HCT116 (cell line): ENCODE data around the gene SLC50A1. TPM values are rescaled to one million over a fixed set of nuclear protein-coding genes. Genes with fewer than 3 reads are reported as not detected.

Experiments
- ATAC-seq: fragments of 200-7000 bp; cut with Tn5 transposase; 2 replicates; pipeline ENCODE4 v1.9.1; 2020; ENCODE audit warnings: mild to moderate bottlenecking, moderate library complexity
- BruUV-seq: library from RNA; stranded (reverse); fragments of 400-500 nt; replicated peaks from 2 replicates; lab custom pipeline; 2021; lab: Mats Ljungman, UMichigan
- CTCF ChIA-PET: fragments of 300-600 bp; sonication (Branson Sonifier 250); formaldehyde crosslinking; loops from one replicate; lab custom pipeline; 2021; ENCODE audit warnings: antibody characterized with exemption; lab: Charles Lee
- POLR2A ChIA-PET: fragments of 300-600, 350-600 bp; sonication (Branson Sonifier 250); formaldehyde crosslinking; loops from one replicate; lab custom pipeline; 2021; ENCODE audit warnings: antibody characterized with exemption; lab: Charles Lee
- RAD21 ChIA-PET, 2 experiments: fragments of 300-600 bp; sonication (Branson Sonifier 250); formaldehyde crosslinking; loops; one replicate each; lab custom pipeline; 2023; ENCODE audit warnings: low total read pairs in 2 of 2; ENCODE audit not compliant: uncharacterized antibody in 2 of 2, unreplicated experiment in 2 of 2, low non-redundant PET in 1 of 2; lab: Charles Lee
- DNase-seq: peaks from one replicate; pipeline ENCODE4 v3.0.0-alpha.2; 2010; ENCODE audit warnings: low read depth, low spot score
- H2AFZ ChIP-seq: fragments of 200-600 bp; shearing (Covaris generic), sonication (generic); 2 replicates; pipeline ENCODE4 v1.6.1; 2017; ENCODE audit warnings: low read depth, mixed run types, mixed read lengths, antibody characterized with exemption, low read length; ENCODE audit not compliant: poor library complexity, severe bottlenecking
- H3K27ac ChIP-seq: 2 replicates; pipeline ENCODE4 v1.5.1; 2012; ENCODE audit warnings: low read depth, low read length
- H3K27me3 ChIP-seq: fragments of 200-600 bp; sonication (generic); 2 replicates; pipeline ENCODE4 v1.6.1; 2016; ENCODE audit warnings: mixed run types, low read length, mixed read lengths; ENCODE audit not compliant: insufficient read depth
- H3K36me3 ChIP-seq, 2 experiments: fragments of 200-500 bp in 1 of 2; fragments of 200-600 bp in 1 of 2; sonication (Bioruptor generic) in 1 of 2; sonication (generic) in 1 of 2; 2 replicates each; pipeline versions ENCODE4 v1.5.1 to v1.6.1; 2014 to 2016; ENCODE audit warnings: low read length in 2 of 2, inconsistent platforms in 1 of 2, mixed read lengths in 1 of 2, mixed run types in 1 of 2; ENCODE audit not compliant: insufficient read depth in 2 of 2, control insufficient read depth in 1 of 2
- H3K4me1 ChIP-seq, 2 experiments: fragments of 200-600 bp in 1 of 2; sonication (generic) in 1 of 2; 2 replicates each; pipeline versions ENCODE4 v1.5.1 to v1.6.1; 2012 to 2017; ENCODE audit warnings: low read length in 2 of 2, inconsistent platforms in 1 of 2, mild to moderate bottlenecking in 1 of 2, mixed read lengths in 1 of 2, mixed run types in 1 of 2, moderate library complexity in 1 of 2; ENCODE audit not compliant: insufficient read depth in 2 of 2, control insufficient read depth in 1 of 2
- H3K4me2 ChIP-seq: fragments of 200-600 bp; sonication (generic); 2 replicates; pipeline ENCODE4 v1.6.1; 2017; ENCODE audit warnings: mixed run types, low read length, mixed read lengths
- H3K4me3 ChIP-seq, 2 experiments: fragments of 200-600 bp in 1 of 2; sonication (generic) in 1 of 2; replicated peaks in 1 of 2; 2 replicates each; pipeline ENCODE4 v1.5.1; 2011 to 2016; ENCODE audit warnings: low read length in 2 of 2, control low read depth in 1 of 2, low read depth in 1 of 2, mild to moderate bottlenecking in 1 of 2, mixed read lengths in 1 of 2, mixed run types in 1 of 2
- H3K79me2 ChIP-seq: fragments of 200-600 bp; sonication (generic); 2 replicates; pipeline ENCODE4 v1.6.1; 2017; ENCODE audit warnings: mild to moderate bottlenecking, mixed run types, low read length, moderate library complexity, mixed read lengths; ENCODE audit not compliant: insufficient read depth
- H3K9ac ChIP-seq: fragments of 200-600 bp; sonication (generic); 2 replicates; pipeline ENCODE4 v1.6.1; 2016; ENCODE audit warnings: low read length, mixed read lengths
- H3K9me2 ChIP-seq: fragments of 200-600 bp; sonication (generic), shearing (Covaris generic); 2 replicates; pipeline ENCODE4 v1.6.1; 2017; ENCODE audit warnings: mixed run types, mild to moderate bottlenecking, moderate library complexity; ENCODE audit not compliant: insufficient read depth
- H3K9me3 ChIP-seq, 2 experiments: fragments of 200-500 bp in 1 of 2; fragments of 200-600 bp in 1 of 2; sonication (Bioruptor generic) in 1 of 2; sonication (generic) in 1 of 2; 2 replicates each; pipeline ENCODE4 v1.6.1; 2014 to 2017; ENCODE audit warnings: low read length in 2 of 2, mixed read lengths in 2 of 2, inconsistent platforms in 1 of 2, low read depth in 1 of 2, mild to moderate bottlenecking in 1 of 2, mixed run types in 1 of 2, moderate library complexity in 1 of 2; ENCODE audit not compliant: control insufficient read depth in 1 of 2, insufficient read depth in 1 of 2
- H4K20me1 ChIP-seq: fragments of 200-600 bp; sonication (generic), shearing (Covaris generic); 2 replicates; pipeline ENCODE4 v1.6.1; 2017; ENCODE audit warnings: mixed run types, mild to moderate bottlenecking, moderate library complexity; ENCODE audit not compliant: insufficient read depth
- ATF3 ChIP-seq: IDR thresholded peaks from 2 replicates; pipeline ENCODE4 v1.6.1; 2012
- CEBPB ChIP-seq: IDR thresholded peaks from 2 replicates; pipeline ENCODE4 v1.6.1; 2012; ENCODE audit warnings: low read depth
- EGR1 ChIP-seq: IDR thresholded peaks from 2 replicates; pipeline ENCODE4 v1.6.1; 2012; ENCODE audit warnings: low read depth
- ELF1 ChIP-seq: IDR thresholded peaks from 2 replicates; pipeline ENCODE4 v1.6.1; 2012; ENCODE audit warnings: low read depth, borderline replicate concordance
- EZH2 ChIP-seq: fragments of 200-600 bp; sonication (generic); IDR thresholded peaks from 2 replicates; pipeline ENCODE4 v1.6.1; 2017; ENCODE audit warnings: antibody characterized with exemption, mixed run types
- FOSL1 ChIP-seq: IDR thresholded peaks from 2 replicates; pipeline ENCODE4 v1.6.1; 2012; ENCODE audit warnings: low read depth
- JUND ChIP-seq: IDR thresholded peaks from 2 replicates; pipeline ENCODE4 v1.6.1; 2012
- POLR2AphosphoS5 ChIP-seq: IDR thresholded peaks from 2 replicates; pipeline ENCODE4 v1.6.1; 2011; ENCODE audit warnings: mild to moderate bottlenecking, low read depth, low read length, moderate library complexity
- SIN3A ChIP-seq: IDR thresholded peaks from 2 replicates; pipeline ENCODE4 v1.6.1; 2012; ENCODE audit warnings: low read depth
- TCF7L2 ChIP-seq: IDR thresholded peaks from 2 replicates; pipeline ENCODE4 v1.7.0; 2011; ENCODE audit warnings: borderline replicate concordance, inconsistent platforms; ENCODE audit not compliant: insufficient read depth, insufficient read length; ENCODE audit errors: extremely low read depth
- YY1 ChIP-seq: IDR thresholded peaks from 2 replicates; pipeline ENCODE4 v1.6.1; 2011; ENCODE audit warnings: low read length, low read depth, moderate library complexity, mild to moderate bottlenecking; ENCODE audit not compliant: insufficient replicate concordance; ENCODE audit errors: extremely low read depth
- intact Hi-C: fragments of 100-400 bp; cut with micrococcal nuclease; formaldehyde crosslinking; loops from 2 replicates; pipeline ENCODE4 v1.10.0; 2022
- total RNA-seq: library from RNA; stranded (reverse); gene quantifications from one replicate; pipeline ENCODE4 v1.2.1, GENCODE V29; 2021; ENCODE audit not compliant: unreplicated experiment
- TF ChIP-seq, protein P1 (sequence below): IDR thresholded peaks from 2 replicates; pipeline ENCODE4 v1.6.1; 2011; ENCODE audit warnings: mild to moderate bottlenecking, low read length, moderate library complexity; ENCODE audit not compliant: insufficient replicate concordance; ENCODE audit errors: extremely low read depth
- TF ChIP-seq, protein P2 (sequence below): IDR thresholded peaks from 2 replicates; pipeline ENCODE4 v1.6.1; 2012; ENCODE audit warnings: low read depth
- TF ChIP-seq, protein P3 (sequence below): IDR thresholded peaks from 2 replicates; pipeline ENCODE4 v1.6.1; 2012

The SLC50A1 gene
- total RNA-seq, 1 experiment from 2014 or later: 49.9 TPM

DNA sequence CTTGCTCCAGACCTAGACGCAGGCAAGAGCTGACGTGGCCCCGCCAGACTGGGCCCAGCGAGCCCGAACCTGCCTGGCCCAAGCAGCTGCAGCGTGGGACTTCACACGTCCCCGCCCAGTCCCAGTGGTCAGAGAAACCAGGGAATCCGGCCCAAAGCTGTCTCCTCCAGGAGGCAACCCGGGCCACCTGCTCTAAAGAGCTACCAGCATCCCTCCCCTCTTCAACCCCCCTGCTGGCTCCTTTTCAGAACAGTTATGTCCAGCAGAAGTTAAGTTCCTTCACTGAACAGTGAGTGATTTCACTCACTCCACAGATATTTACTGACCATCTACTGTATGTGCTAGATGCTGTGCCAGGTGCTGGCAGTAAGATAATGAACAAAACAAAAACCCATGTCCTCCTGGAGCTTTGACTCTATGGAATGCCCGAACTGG, 10.1 kb upstream of the SLC50A1 start:
- peaks cover 25 to 58% of the 10 kb centered on the region in 2 experiments for H3K4me1 ChIP-seq
- no peaks in the 10 kb centered on the region for H3K36me3 ChIP-seq
- ChIA-PET CTCF (no interaction called here), POLR2A (interaction anchor here (0.8 kb wide), 1 partner anchor 10 kb away, joined by 3 read pairs; no protein-coding TSS in a partner anchor), RAD21 (no interaction called here)
- H3K4me3 ChIP-seq: no peak overlapping the region
- intact Hi-C loops: no loop called here
- no peak overlapping the region for H3K27ac ChIP-seq
- H3K79me2 ChIP-seq: peaks cover 27% of the 10 kb centered on the region
- H3K9me2 ChIP-seq: no peaks in the 10 kb centered on the region
- H4K20me1 ChIP-seq: no peaks in the 10 kb centered on the region
- no peaks in the 10 kb centered on the region for H3K9me3 ChIP-seq
- TF ChIP-seq YY1 (no peak), CEBPB (no peak), EZH2 (no peak), FOSL1 (no peak), TCF7L2 (no peak), EGR1 (no peak), POLR2AphosphoS5 (no peak), SIN3A (no peak), ELF1 (no peak), ATF3 (no peak), JUND (no peak)
- TF ChIP-seq, protein P1, sequence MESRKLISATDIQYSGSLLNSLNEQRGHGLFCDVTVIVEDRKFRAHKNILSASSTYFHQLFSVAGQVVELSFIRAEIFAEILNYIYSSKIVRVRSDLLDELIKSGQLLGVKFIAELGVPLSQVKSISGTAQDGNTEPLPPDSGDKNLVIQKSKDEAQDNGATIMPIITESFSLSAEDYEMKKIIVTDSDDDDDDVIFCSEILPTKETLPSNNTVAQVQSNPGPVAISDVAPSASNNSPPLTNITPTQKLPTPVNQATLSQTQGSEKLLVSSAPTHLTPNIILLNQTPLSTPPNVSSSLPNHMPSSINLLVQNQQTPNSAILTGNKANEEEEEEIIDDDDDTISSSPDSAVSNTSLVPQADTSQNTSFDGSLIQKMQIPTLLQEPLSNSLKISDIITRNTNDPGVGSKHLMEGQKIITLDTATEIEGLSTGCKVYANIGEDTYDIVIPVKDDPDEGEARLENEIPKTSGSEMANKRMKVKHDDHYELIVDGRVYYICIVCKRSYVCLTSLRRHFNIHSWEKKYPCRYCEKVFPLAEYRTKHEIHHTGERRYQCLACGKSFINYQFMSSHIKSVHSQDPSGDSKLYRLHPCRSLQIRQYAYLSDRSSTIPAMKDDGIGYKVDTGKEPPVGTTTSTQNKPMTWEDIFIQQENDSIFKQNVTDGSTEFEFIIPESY: no peak
- TF ChIP-seq, protein P2, sequence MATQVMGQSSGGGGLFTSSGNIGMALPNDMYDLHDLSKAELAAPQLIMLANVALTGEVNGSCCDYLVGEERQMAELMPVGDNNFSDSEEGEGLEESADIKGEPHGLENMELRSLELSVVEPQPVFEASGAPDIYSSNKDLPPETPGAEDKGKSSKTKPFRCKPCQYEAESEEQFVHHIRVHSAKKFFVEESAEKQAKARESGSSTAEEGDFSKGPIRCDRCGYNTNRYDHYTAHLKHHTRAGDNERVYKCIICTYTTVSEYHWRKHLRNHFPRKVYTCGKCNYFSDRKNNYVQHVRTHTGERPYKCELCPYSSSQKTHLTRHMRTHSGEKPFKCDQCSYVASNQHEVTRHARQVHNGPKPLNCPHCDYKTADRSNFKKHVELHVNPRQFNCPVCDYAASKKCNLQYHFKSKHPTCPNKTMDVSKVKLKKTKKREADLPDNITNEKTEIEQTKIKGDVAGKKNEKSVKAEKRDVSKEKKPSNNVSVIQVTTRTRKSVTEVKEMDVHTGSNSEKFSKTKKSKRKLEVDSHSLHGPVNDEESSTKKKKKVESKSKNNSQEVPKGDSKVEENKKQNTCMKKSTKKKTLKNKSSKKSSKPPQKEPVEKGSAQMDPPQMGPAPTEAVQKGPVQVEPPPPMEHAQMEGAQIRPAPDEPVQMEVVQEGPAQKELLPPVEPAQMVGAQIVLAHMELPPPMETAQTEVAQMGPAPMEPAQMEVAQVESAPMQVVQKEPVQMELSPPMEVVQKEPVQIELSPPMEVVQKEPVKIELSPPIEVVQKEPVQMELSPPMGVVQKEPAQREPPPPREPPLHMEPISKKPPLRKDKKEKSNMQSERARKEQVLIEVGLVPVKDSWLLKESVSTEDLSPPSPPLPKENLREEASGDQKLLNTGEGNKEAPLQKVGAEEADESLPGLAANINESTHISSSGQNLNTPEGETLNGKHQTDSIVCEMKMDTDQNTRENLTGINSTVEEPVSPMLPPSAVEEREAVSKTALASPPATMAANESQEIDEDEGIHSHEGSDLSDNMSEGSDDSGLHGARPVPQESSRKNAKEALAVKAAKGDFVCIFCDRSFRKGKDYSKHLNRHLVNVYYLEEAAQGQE: no peak
- TF ChIP-seq, protein P3, sequence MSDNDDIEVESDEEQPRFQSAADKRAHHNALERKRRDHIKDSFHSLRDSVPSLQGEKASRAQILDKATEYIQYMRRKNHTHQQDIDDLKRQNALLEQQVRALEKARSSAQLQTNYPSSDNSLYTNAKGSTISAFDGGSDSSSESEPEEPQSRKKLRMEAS: no peak
- H2AFZ ChIP-seq: no peak overlapping the region
- DNase-seq: no peak
- no peaks in the 10 kb centered on the region for H3K27me3 ChIP-seq
- no peak for ATAC-seq
- no peak overlapping the region for H3K4me2 ChIP-seq
- BruUV-seq: no TSS peak
- no peak overlapping the region for H3K9ac ChIP-seq
